ENCODE measurements around the gene SRMS.

DNA sequence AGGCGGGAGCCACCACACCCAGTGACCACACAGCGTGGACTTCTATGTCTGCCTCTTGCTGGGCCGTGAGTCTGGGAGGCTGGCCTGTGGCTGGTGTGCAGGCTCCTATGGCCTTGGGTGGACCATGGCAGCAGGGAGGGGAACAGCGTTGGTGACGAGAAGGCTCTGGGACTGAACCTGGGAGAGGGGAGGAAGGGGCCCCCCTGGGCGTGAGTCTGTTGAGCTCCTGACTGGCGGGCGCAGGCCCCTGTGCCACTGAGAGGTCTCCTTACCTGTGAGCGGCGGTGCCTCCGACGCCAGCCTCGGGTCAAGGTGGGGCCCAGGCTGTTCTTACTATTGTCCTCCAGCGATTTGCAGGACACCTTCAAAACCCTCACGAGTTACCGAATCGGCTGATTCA is 39.2 kb upstream of the SRMS start:
- TF ChIP-seq POLR2A (IDR thresholded peaks at IDR 0.05) = no peak
- TF ChIP-seq, protein P1, sequence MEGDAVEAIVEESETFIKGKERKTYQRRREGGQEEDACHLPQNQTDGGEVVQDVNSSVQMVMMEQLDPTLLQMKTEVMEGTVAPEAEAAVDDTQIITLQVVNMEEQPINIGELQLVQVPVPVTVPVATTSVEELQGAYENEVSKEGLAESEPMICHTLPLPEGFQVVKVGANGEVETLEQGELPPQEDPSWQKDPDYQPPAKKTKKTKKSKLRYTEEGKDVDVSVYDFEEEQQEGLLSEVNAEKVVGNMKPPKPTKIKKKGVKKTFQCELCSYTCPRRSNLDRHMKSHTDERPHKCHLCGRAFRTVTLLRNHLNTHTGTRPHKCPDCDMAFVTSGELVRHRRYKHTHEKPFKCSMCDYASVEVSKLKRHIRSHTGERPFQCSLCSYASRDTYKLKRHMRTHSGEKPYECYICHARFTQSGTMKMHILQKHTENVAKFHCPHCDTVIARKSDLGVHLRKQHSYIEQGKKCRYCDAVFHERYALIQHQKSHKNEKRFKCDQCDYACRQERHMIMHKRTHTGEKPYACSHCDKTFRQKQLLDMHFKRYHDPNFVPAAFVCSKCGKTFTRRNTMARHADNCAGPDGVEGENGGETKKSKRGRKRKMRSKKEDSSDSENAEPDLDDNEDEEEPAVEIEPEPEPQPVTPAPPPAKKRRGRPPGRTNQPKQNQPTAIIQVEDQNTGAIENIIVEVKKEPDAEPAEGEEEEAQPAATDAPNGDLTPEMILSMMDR (IDR thresholded peaks at IDR 0.05) = no peak

All from thyroid gland (tissue), 4 donors.